HG03460 (cell line): Measurements from ENCODE around the gene HERPUD2.
A peak's percentile ranks its signal among the peaks of the same experiment; 100 is the strongest.
"Not testable (repeated sequence)": the region's sequence is repeated elsewhere in the genome, so short reads cannot be mapped to it uniquely, and the experiment has no call there.

Experiments
- ATAC-seq: cut with Tn5 transposase; IDR thresholded peaks from one replicate; pipeline ENCODE4 v1.9.1; 2021; ENCODE audit not compliant: unreplicated experiment

Gene HERPUD2

DNA sequence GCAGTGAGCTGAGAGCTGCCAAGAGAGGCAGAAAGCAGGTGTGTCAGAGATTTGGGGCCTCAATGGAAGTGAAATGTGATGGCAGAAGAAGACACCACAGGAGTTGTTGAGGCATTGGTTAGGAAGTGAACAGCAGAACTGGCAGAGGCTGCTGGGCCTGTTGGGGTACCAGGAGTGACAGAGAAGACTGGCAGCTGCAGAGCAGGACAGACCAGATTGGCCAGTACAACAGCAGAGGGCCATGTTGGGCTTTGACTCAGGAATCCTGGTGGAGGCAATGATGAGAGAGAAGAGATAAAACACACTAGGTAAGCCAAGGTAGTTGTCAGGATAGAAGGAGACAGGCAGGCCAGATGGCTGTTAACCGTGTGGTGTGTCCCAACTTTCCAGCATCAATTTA is 19.9 kb upstream of the HERPUD2 start:
- ATAC-seq: no peak

DNA sequence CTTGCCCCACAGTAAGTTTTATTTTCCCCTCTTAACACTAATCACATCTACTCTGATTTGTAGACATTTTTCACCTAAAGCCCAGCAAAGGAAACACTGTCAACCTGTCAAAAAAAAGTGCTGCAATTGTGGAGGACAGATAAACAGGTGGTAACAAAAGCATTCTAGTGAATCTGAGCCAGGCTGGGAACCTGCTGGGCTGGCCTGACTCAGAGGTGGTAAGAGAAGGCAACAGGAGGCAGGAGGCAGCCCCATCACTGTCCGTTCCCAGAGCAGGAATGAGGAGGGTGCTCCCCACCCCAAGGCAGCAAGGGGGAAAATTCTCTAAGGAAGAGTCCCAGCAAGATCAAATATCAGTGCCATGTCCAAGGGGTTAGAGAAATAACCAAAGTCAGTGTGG is 19.5 kb upstream of the HERPUD2 start:
- ATAC-seq: no peak

DNA sequence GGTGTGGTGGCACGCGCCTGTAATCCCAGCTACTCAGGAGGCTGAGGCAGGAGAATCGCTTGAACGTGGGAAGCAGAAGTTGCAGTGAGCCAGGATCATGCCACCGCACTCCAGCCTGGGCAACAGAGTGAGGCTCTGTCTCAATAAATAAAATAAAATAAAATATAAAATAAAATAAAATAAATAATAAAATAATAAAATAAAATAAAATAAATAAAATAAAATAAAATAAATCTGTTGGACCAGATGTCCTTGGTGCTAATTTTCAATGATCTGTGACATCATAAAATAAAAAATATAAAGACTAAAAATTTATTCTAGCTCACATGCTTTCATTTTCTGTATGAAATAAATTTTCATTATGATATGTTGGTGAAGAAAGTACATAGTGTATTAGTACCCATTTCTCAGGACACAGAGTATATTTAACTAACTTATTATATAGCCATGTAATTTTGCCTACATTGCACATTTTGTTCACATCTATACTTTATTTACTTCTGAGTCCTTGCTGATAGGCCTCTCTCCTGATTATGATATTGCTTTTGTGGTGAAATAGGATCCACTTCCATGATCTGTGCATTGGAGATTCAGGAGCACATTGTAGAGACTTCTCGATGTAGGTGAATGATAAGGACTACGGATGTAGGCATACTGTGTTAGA is 17.8 kb upstream of the HERPUD2 start:
- ATAC-seq: no peak

DNA sequence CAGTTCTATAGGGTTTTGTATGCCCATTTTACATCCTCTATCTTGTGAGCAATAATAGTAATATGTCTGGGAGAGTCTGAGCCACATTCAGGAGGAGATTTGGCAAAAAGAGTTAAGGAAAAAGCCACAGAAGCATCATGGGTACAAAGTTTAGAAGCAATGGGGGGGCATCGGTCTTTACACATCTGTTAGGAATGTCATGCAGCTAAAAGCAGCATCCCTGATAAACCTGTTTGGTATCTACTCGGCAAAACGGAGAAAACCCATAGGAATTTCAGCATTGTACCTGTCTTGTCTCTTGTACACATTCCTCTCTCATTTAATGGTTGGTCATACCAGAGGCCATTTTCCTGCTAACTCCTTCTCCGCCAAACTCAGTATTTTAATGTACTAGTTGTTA is 12.5 kb upstream of the HERPUD2 start:
- ATAC-seq: no peak

- ATAC-seq: no peak
Observed at GRCh38 chr7:35705932-35706461, 11.1 kb upstream of the HERPUD2 start.

GRCh38 chr7:35704261-35704660 is 9.3 kb upstream of the HERPUD2 start:
- no peak for ATAC-seq

DNA sequence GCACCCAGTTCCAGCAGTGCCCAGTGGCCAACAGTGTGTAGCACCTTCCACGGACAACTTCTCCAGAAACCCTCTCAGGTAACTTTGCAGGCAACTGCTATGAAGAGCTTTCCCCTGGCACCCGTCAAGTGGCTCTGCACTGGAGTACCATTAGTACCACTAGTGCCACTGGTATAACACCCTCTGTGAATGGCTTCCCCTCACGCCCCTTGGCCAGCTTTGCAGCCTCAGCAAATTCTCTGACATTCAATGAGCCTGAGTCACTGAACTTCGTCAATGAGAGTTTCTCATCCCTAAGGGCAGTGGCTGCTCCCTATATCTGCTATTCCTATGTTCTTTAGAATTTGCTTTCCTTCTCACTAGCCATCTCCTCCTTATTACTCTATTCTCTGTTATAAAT is 7.6 kb upstream of the HERPUD2 start:
- ATAC-seq: no peak

DNA sequence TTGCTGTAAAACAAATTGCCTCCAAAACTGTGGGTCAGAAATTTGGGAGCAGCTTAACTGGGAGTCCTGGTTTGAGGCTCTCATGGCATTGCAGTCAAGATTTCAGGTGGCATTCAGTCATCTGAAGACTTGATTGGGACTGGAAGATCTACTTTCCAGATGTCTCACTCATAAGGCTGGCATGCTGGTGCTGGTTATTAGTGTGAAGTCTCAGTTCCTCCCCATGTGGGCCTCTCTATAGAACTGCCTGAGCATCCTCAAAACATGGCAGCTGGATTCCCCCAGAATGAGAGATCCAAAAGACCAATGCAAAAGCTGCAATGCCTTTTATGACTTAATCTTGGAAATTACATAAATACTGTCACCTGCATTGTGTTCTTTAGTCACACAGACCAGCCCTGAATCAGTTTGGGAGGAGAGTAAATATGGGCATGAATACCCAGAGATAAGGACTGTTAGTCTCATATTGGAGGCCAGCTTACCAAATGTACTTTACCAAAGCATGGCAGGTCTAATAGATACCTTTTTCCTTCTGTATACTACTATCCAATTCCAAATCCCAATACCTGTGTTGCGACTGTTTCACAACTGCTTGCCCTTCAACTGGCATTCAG is 6.5 kb upstream of the HERPUD2 start:
- peak; percentile 63 for ATAC-seq

GRCh38 chr7:35700865-35701264 is 5.9 kb upstream of the HERPUD2 start:
- no peak for ATAC-seq

GRCh38 chr7:35700333-35700732 is 5.4 kb upstream of the HERPUD2 start:
- ATAC-seq: no peak

DNA sequence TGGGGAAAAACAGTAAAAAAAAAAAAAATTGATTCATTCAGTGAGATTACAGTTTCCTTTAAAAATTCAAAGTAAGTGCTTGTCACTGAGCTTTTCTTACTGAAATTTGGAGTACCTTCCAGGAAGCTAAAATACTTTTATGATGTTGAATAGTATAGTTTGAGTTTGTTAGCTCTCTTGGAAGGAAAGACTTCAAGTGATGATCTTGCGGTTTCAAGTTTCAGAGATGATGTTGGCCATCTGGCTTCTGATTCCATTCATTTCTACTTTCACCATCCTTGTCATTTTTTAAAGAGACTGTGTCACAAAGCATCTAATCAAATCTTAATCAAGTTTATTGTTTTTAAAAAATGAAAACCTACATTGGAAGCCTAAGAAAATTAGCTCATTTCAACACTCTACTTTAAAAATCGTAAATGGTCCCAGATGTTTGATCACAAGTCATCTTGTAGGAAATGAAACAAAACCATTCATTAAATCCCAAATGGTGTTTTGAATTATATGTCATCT is 4.9 kb upstream of the HERPUD2 start:
- ATAC-seq: no peak

GRCh38 chr7:35698382-35698781 is 3.4 kb upstream of the HERPUD2 start:
- ATAC-seq: not testable (repeated sequence)

GRCh38 chr7:35697414-35698175 is 2.7 kb upstream of the HERPUD2 start:
- no peak for ATAC-seq

DNA sequence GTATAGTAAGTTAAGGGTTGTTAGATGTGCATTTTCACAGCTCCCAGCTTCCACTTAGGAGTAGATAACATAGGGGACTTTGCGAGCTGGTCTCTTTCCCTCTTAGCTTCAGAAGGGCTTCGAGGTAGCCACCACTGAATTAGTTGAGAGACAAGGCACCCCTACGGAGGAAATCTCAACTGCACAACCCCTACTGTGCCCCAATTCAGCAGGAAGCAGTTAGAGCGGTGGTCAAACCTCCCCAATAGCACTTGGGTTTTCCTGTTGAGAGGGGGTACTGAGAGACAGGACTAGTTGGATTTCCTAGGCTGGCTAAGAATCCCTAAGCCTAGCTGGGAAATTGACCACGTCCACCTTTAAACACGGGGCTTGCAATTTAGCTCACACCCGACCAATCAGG is 1.1 kb upstream of the HERPUD2 start:
- no peak for ATAC-seq

DNA sequence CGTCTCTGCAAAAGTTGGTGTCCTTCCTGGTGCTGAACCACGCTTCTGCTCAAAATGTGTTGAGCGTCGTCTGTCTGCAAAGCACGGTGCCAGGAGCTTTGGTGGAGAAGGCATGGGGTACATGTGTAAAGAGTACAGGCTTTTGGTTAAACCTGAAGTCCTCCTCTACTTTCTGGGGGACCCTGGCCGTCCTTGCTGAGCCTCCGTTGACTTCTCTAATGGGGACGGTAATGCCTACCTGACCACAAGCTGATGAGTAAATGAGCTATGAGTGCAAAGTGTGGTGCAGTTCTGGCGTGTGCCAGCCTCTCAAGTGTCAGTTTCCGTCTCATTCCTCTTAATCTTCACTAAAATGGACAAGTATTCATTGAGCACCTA is 527 bp upstream of the HERPUD2 start:
- no peak for ATAC-seq

- peak; percentile 15 for ATAC-seq
Observed at GRCh38 chr7:35694161-35694783, 663 bp downstream of the HERPUD2 start.

- ATAC-seq: no peak
Observed at GRCh38 chr7:35691827-35692307, 3.1 kb downstream of the HERPUD2 start.

- ATAC-seq: no peak
Observed at GRCh38 chr7:35691366-35691765, 3.6 kb downstream of the HERPUD2 start.

- ATAC-seq: not testable (repeated sequence)
Observed at GRCh38 chr7:35690614-35691013, 4.3 kb downstream of the HERPUD2 start.

DNA sequence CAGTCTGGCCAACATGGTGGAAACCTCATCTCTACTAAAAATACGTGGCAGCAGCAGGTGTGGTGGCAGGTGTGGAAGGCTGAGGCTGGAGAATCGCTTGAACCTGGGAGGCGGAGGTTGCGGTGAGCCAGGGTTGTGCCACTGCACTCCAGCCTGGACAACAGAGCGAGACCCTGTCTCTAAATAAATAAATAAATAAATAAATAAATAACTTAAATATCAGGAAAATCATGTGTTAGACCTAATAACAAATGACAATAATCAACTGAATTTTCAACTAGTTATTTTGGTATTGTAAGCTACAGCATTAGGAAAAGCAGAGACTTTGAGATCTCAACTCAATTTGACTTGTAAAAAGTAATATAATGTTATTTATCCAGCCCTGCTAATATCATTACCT is 9.2 kb downstream of the HERPUD2 start:
- ATAC-seq: no peak
